Neuronal stem cell (in vitro differentiated cells): ENCODE data around the gene FAAP100.

Source experiments
- DNase-seq: peaks from one replicate; pipeline ENCODE4 v3.0.0-alpha.2; 2013; ENCODE audit warnings: low spot score
- H2AFZ ChIP-seq: one replicate; pipeline ENCODE4 v1.6.1; 2013; ENCODE audit warnings: mild to moderate bottlenecking, low read length, inconsistent platforms
- H2AK5ac ChIP-seq: 2 replicates; pipeline ENCODE4 v1.6.1; 2013; ENCODE audit warnings: low read depth, mild to moderate bottlenecking, inconsistent platforms, low read length, moderate library complexity, mixed read lengths
- H2BK120ac ChIP-seq: 2 replicates; pipeline ENCODE4 v1.6.1; 2013; ENCODE audit warnings: low read depth, mild to moderate bottlenecking, inconsistent platforms, low read length, moderate library complexity, mixed read lengths
- H2BK12ac ChIP-seq: one replicate; pipeline ENCODE4 v1.6.1; 2013; ENCODE audit warnings: low read length, inconsistent platforms
- H2BK15ac ChIP-seq: 2 replicates; pipeline ENCODE4 v1.6.1; 2013; ENCODE audit warnings: mild to moderate bottlenecking, low read length, inconsistent platforms, mixed read lengths
- H2BK5ac ChIP-seq: one replicate; pipeline ENCODE4 v1.6.1; 2013; ENCODE audit warnings: inconsistent platforms, mild to moderate bottlenecking, low read length, moderate library complexity
- H3K14ac ChIP-seq: one replicate; pipeline ENCODE4 v1.6.1; 2013; ENCODE audit warnings: low read length, inconsistent platforms
- H3K18ac ChIP-seq: 2 replicates; pipeline ENCODE4 v1.6.1; 2013; ENCODE audit warnings: low read length, inconsistent platforms
- H3K23ac ChIP-seq: 2 replicates; pipeline ENCODE4 v1.6.1; 2013; ENCODE audit warnings: low read depth, mild to moderate bottlenecking, mixed read lengths, low read length, inconsistent platforms; ENCODE audit not compliant: poor library complexity
- H3K27ac ChIP-seq: replicated peaks from 3 replicates; pipeline ENCODE4 v1.5.1; 2013; ENCODE audit warnings: low read length, inconsistent platforms
- H3K27me3 ChIP-seq, 3 experiments: 2 replicates each; pipeline ENCODE4 v1.6.1; 2013; ENCODE audit warnings: low read length in 3 of 3, mild to moderate bottlenecking in 2 of 3, inconsistent platforms in 1 of 3, low read depth in 1 of 3, mixed read lengths in 1 of 3, moderate library complexity in 1 of 3; ENCODE audit not compliant: control insufficient read depth in 3 of 3, insufficient read depth in 3 of 3
- H3K36me3 ChIP-seq, 2 donors: replicated peaks in 1 of 2; 2 replicates each; pipeline ENCODE4 v1.6.1; 2013; ENCODE audit warnings: low read length in 2 of 2; ENCODE audit not compliant: control insufficient read depth in 2 of 2, insufficient read depth in 2 of 2
- H3K4ac ChIP-seq: 2 replicates; pipeline ENCODE4 v1.6.1; 2013; ENCODE audit warnings: inconsistent platforms, mild to moderate bottlenecking, low read length, moderate library complexity
- H3K4me1 ChIP-seq, 2 donors: 1 replicate in 1 of 2; 2 replicates in 1 of 2; pipeline ENCODE4 v1.6.1; 2013; ENCODE audit warnings: low read length in 2 of 2, low read depth in 1 of 2; ENCODE audit not compliant: control insufficient read depth in 2 of 2, insufficient read depth in 1 of 2
- H3K4me2 ChIP-seq: one replicate; pipeline ENCODE4 v1.6.1; 2013; ENCODE audit warnings: mild to moderate bottlenecking, low read length, inconsistent platforms; ENCODE audit not compliant: insufficient read depth, poor library complexity, severe bottlenecking
- H3K4me3 ChIP-seq, 2 donors: 2 replicates each; pipeline ENCODE4 v1.5.1; 2013; ENCODE audit warnings: low read length in 2 of 2, mild to moderate bottlenecking in 2 of 2, inconsistent platforms in 1 of 2, moderate library complexity in 1 of 2
- H3K79me1 ChIP-seq: one replicate; pipeline ENCODE4 v1.6.1; 2013; ENCODE audit warnings: low read depth, mild to moderate bottlenecking, inconsistent platforms, low read length, moderate library complexity
- H3K9ac ChIP-seq: one replicate; pipeline ENCODE4 v1.6.1; 2013; ENCODE audit warnings: mild to moderate bottlenecking, low read depth, low read length, inconsistent platforms; ENCODE audit not compliant: poor library complexity
- H3K9me3 ChIP-seq, 2 donors: replicated peaks in 1 of 2; 2 replicates each; pipeline versions ENCODE3 to v1.6.1; 2013; ENCODE audit warnings: low read length in 2 of 2, mild to moderate bottlenecking in 2 of 2, inconsistent platforms in 1 of 2, low read depth in 1 of 2, mixed read lengths in 1 of 2, moderate library complexity in 1 of 2; ENCODE audit not compliant: control insufficient read depth in 2 of 2, insufficient read depth in 1 of 2
- H4K8ac ChIP-seq: one replicate; pipeline ENCODE4 v1.6.1; 2013; ENCODE audit warnings: low read depth, mild to moderate bottlenecking, inconsistent platforms, low read length, moderate library complexity
- H4K91ac ChIP-seq: one replicate; pipeline ENCODE4 v1.6.1; 2013; ENCODE audit warnings: low read length, low read depth, mild to moderate bottlenecking, inconsistent platforms; ENCODE audit not compliant: poor library complexity
- WGBS, 2 donors: extraction: QIAGEN DNeasy Blood & Tissue Kit; methylation state at CpG; one replicate each; pipeline ENCODE4 v1.1.7; 2013; ENCODE audit warnings: missing lambda C conversion rate in 2 of 2, mixed read lengths in 1 of 2; ENCODE audit not compliant: insufficient read length in 2 of 2, insufficient replicate concordance in 1 of 2; ENCODE audit errors: extremely low coverage in 2 of 2; 5-methylcytosine and 5-hydroxymethylcytosine counted together

The FAAP100 gene

GRCh38 chr17:81553018-81553615, 964 bp upstream of the FAAP100 start:
- H3K9me3 ChIP-seq: no peaks in the 10 kb centered on the region
- no peak overlapping the region for H2AK5ac ChIP-seq
- no peak overlapping the region for H2BK15ac ChIP-seq
- no peaks in the 10 kb centered on the region for H3K27me3 ChIP-seq
- no peak overlapping the region for H3K4ac ChIP-seq
- H3K27ac ChIP-seq: peak overlapping the region; percentile 65
- H3K79me1 ChIP-seq: peaks cover 16% of the 10 kb centered on the region
- H3K4me3 ChIP-seq: peak overlapping the region; percentile 96 to 97
- WGBS, 2 donors: no CpG with 5 or more reads among the region's 19 CpGs
- peak overlapping the region; percentile 99 for H2AFZ ChIP-seq
- no peak overlapping the region for H3K14ac ChIP-seq
- H4K8ac ChIP-seq: no peak overlapping the region
- peak; percentile 72 for DNase-seq
- peak overlapping the region; percentile 97 for H3K23ac ChIP-seq
- no peak overlapping the region for H4K91ac ChIP-seq
- H2BK12ac ChIP-seq: no peak overlapping the region
- H3K4me2 ChIP-seq: peak overlapping the region; percentile 97
- peaks cover 32 to 42% of the 10 kb centered on the region in 2 donors for H3K36me3 ChIP-seq
- peak overlapping the region; percentile 40 for H3K18ac ChIP-seq
- H3K4me1 ChIP-seq: peaks cover 14 to 17% of the 10 kb centered on the region in 2 donors
- no peak overlapping the region for H2BK120ac ChIP-seq
- H2BK5ac ChIP-seq: no peak overlapping the region
- H3K9ac ChIP-seq: peak overlapping the region; percentile 71

- no peaks in the 10 kb centered on the region for H3K9me3 ChIP-seq
- H4K8ac ChIP-seq: no peak overlapping the region
- no peak for DNase-seq
- H2AK5ac ChIP-seq: peak overlapping the region; percentile 90
- peak overlapping the region; percentile 82 for H3K14ac ChIP-seq
- H3K27ac ChIP-seq: peak overlapping the region; percentile 49
- H2BK120ac ChIP-seq: no peak overlapping the region
- H3K23ac ChIP-seq: peak overlapping the region; percentile 97
- peak overlapping the region; percentile 97 for H3K18ac ChIP-seq
- H2BK5ac ChIP-seq: peak overlapping the region; percentile 90
- H2BK15ac ChIP-seq: peak overlapping the region; percentile 58
- peak overlapping the region; percentile 99 for H2AFZ ChIP-seq
- H3K27me3 ChIP-seq: no peaks in the 10 kb centered on the region
- H3K4me3 ChIP-seq: peak overlapping the region; percentile 96 to 97
- H3K4ac ChIP-seq: peak overlapping the region; percentile 84
- H2BK12ac ChIP-seq: peak overlapping the region; percentile 41
- H3K36me3 ChIP-seq: peaks cover 30 to 42% of the 10 kb centered on the region in 2 donors
- peaks cover 14 to 17% of the 10 kb centered on the region in 2 donors for H3K4me1 ChIP-seq
- WGBS, 2 donors: no CpG with 5 or more reads among the region's 69 CpGs
- H3K9ac ChIP-seq: peak overlapping the region; percentile 98
- no peak overlapping the region for H4K91ac ChIP-seq
- peaks cover 22% of the 10 kb centered on the region for H3K79me1 ChIP-seq
- peak overlapping the region; percentile 97 for H3K4me2 ChIP-seq
Measured at GRCh38 chr17:81551458-81552243, 502 bp downstream of the FAAP100 start.

- peak overlapping the region; percentile 97 for H3K4me2 ChIP-seq
- peak overlapping the region; percentile 96 to 97 for H3K4me3 ChIP-seq
- no peaks in the 10 kb centered on the region for H3K9me3 ChIP-seq
- H3K9ac ChIP-seq: peak overlapping the region; percentile 98
- H2BK15ac ChIP-seq: no peak overlapping the region
- no peaks in the 10 kb centered on the region for H3K27me3 ChIP-seq
- H3K18ac ChIP-seq: no peak overlapping the region
- peak overlapping the region; percentile 58 for H2BK12ac ChIP-seq
- WGBS, 2 donors: no CpG with 5 or more reads among the region's 27 CpGs
- peaks cover 14 to 17% of the 10 kb centered on the region in 2 donors for H3K4me1 ChIP-seq
- no peak overlapping the region for H3K4ac ChIP-seq
- no peak overlapping the region for H4K8ac ChIP-seq
- no peak overlapping the region for H2BK120ac ChIP-seq
- H3K36me3 ChIP-seq: peaks cover 33 to 42% of the 10 kb centered on the region in 2 donors
- H3K23ac ChIP-seq: peak overlapping the region; percentile 97
- peaks cover 22% of the 10 kb centered on the region for H3K79me1 ChIP-seq
- DNase-seq: no peak
- H3K14ac ChIP-seq: peak overlapping the region; percentile 82
- peak overlapping the region; percentile 29 for H2BK5ac ChIP-seq
- H2AFZ ChIP-seq: peak overlapping the region; percentile 99
- H4K91ac ChIP-seq: no peak overlapping the region
- no peak overlapping the region for H3K27ac ChIP-seq
- H2AK5ac ChIP-seq: peak overlapping the region; percentile 90
Measured at GRCh38 chr17:81550830-81551457, 1.2 kb downstream of the FAAP100 start.

GRCh38 chr17:81550285-81550684, 1.9 kb downstream of the FAAP100 start:
- peak overlapping the region; percentile 71 for H2AK5ac ChIP-seq
- no peak overlapping the region for H3K27ac ChIP-seq
- no peak overlapping the region for H2AFZ ChIP-seq
- peak overlapping the region in 1 of 2 donors; percentile 96 for H3K4me3 ChIP-seq
- no peak overlapping the region for H3K4me2 ChIP-seq
- peaks cover 14 to 17% of the 10 kb centered on the region in 2 donors for H3K4me1 ChIP-seq
- H3K4ac ChIP-seq: no peak overlapping the region
- H2BK5ac ChIP-seq: no peak overlapping the region
- no peak overlapping the region for H4K8ac ChIP-seq
- DNase-seq: no peak
- H3K9ac ChIP-seq: no peak overlapping the region
- H2BK12ac ChIP-seq: no peak overlapping the region
- WGBS, 2 donors: no CpG with 5 or more reads among the region's 15 CpGs
- no peak overlapping the region for H2BK120ac ChIP-seq
- peaks cover 38 to 47% of the 10 kb centered on the region in 2 donors for H3K36me3 ChIP-seq
- no peak overlapping the region for H2BK15ac ChIP-seq
- H3K23ac ChIP-seq: peak overlapping the region; percentile 55
- H3K14ac ChIP-seq: peak overlapping the region; percentile 71
- H4K91ac ChIP-seq: no peak overlapping the region
- no peaks in the 10 kb centered on the region for H3K9me3 ChIP-seq
- H3K18ac ChIP-seq: no peak overlapping the region
- H3K27me3 ChIP-seq: no peaks in the 10 kb centered on the region
- H3K79me1 ChIP-seq: peaks cover 22% of the 10 kb centered on the region
